Spleen (tissue), 11 donors: ENCODE results near the gene ST3GAL3. TPM values are rescaled to one million over a fixed set of nuclear protein-coding genes. Genes with fewer than 3 reads are reported as not detected.

Source experiments
- DNase-seq: peaks from one replicate; pipeline ENCODE4 v3.0.0-alpha.2; 2020
- H3K27ac ChIP-seq, 8 donors: fragments of 200-600 bp; sonication (generic) in 7 of 8; 1 replicate in 4 of 8; 2 replicates in 4 of 8; pipeline versions ENCODE4 v1.5.0 to v1.8.0; 2016 to 2021; ENCODE audit warnings: inconsistent platforms in 4 of 8, mild to moderate bottlenecking in 4 of 8, moderate library complexity in 1 of 8
- H3K27me3 ChIP-seq, 7 donors: fragments of 200-600 bp; sonication (generic) in 6 of 7; replicated peaks in 1 of 7; 1 replicate in 4 of 7; 2 replicates in 3 of 7; pipeline versions ENCODE4 v1.5.0 to v1.8.0; 2016 to 2021; ENCODE audit warnings: inconsistent platforms in 3 of 7, mild to moderate bottlenecking in 1 of 7
- H3K36me3 ChIP-seq, 6 donors: fragments of 200-600 bp; sonication (generic) in 5 of 6; 1 replicate in 4 of 6; 2 replicates in 2 of 6; pipeline versions ENCODE4 v1.5.0 to v1.8.0; 2016 to 2021; ENCODE audit warnings: inconsistent platforms in 2 of 6
- H3K4me1 ChIP-seq, 6 donors: fragments of 200-600 bp; sonication (generic) in 5 of 6; 1 replicate in 3 of 6; 2 replicates in 3 of 6; pipeline versions ENCODE4 v1.5.0 to v1.8.0; 2016 to 2021; ENCODE audit warnings: inconsistent platforms in 3 of 6
- H3K4me3 ChIP-seq, 8 donors: fragments of 200-600 bp; sonication (generic) in 7 of 8; 1 replicate in 4 of 8; 2 replicates in 4 of 8; pipeline versions ENCODE4 v1.5.0 to v1.8.0; 2016 to 2021; ENCODE audit warnings: inconsistent platforms in 4 of 8, mild to moderate bottlenecking in 4 of 8, moderate library complexity in 2 of 8
- H3K9me3 ChIP-seq, 8 donors: fragments of 200-600 bp; sonication (generic) in 7 of 8; 1 replicate in 4 of 8; 2 replicates in 4 of 8; pipeline versions ENCODE4 v1.5.0 to v1.8.0; 2016 to 2021; ENCODE audit warnings: inconsistent platforms in 4 of 8
- CTCF ChIP-seq, 11 experiments: fragments of 200-600 bp in 7 of 11; fragments of 450-650 bp in 4 of 11; sonication (generic) in 4 of 11; IDR thresholded peaks in 8 of 11; conservative IDR thresholded peaks in 3 of 11; 1 replicate in 7 of 11; 2 replicates in 4 of 11; pipeline versions ENCODE4 v1.4.0 to v1.8.0; 2016 to 2021; ENCODE audit warnings: antibody characterized with exemption in 11 of 11, inconsistent platforms in 4 of 11, mild to moderate bottlenecking in 1 of 11
- POLR2A ChIP-seq, 3 donors: fragments of 450-650 bp; IDR thresholded peaks; one replicate each; pipeline ENCODE4 v1.5.1; 2017; ENCODE audit warnings: antibody characterized with exemption in 3 of 3, mild to moderate bottlenecking in 1 of 3
- POLR2AphosphoS5 ChIP-seq, 3 donors: sonication (generic); formaldehyde crosslinking; IDR thresholded peaks; one replicate each; pipeline ENCODE4 v1.5.1; 2017; ENCODE audit warnings: antibody characterized with exemption in 3 of 3
- WGBS, 5 donors: extraction: QIAGEN DNeasy Blood & Tissue Kit in 3 of 5; methylation state at CpG; one replicate each; pipeline versions ENCODE4 v1.1.5 to v1.1.7; 2013 to 2018; 5-methylcytosine and 5-hydroxymethylcytosine counted together
- intact Hi-C: fragments of 100-400 bp; cut with DNase I; formaldehyde crosslinking; loops from one replicate; pipeline ENCODE4 v1.15.0; 2023; ENCODE audit warnings: low total_unique reads
- polyA plus RNA-seq, 3 donors: library from polyadenylated mRNA; stranded (reverse); fragments of 200-250 nt; gene quantifications; one replicate each; pipeline ENCODE4 v1.2.1, GENCODE V29; 2013
- total RNA-seq, 7 donors: library from RNA; depleted of rRNA in 3 of 7; stranded (reverse); fragments of >200 nt in 3 of 7; fragmentation: NEBNext Ultra II Directional in 4 of 7; extraction: Animal tissue kit (Norgen Biotek cat#: 25700) in 4 of 7; gene quantifications; one replicate each; pipeline versions ENCODE4 v1.1.0 to v1.2.1, GENCODE V29; 2016 to 2021
- donor health status: healthy with polysubstance abuse.
- donor health status: DM: no; HTN: no; CAD: no; lungs with moderate emphysema.
- donor health status: DM: no; HTN: no; CAD: no.
- donor health status: Bipolar disorder and iron deficiency.
- donor health status: healthy.
- donor health status: DM: no; HTN: no; CAD: no.
- donor health status: DM: yes; HTN: yes; CAD: no.

ST3GAL3 gene
- total and polyA plus RNA-seq, 10 donors, result 6.4 to 34.3 (median 21.0) TPM

- 74 to 82% (median 78%) methylated on average over 3 of the region's 3 CpGs for WGBS, 5 donors
- peaks cover 0 to 4% (median 0%) of the 10 kb centered on the region in 6 donors for H3K36me3 ChIP-seq
- H3K27ac ChIP-seq, result peak overlapping the region in 1 of 8 donors; percentile 53
- H3K4me1 ChIP-seq, result peaks cover 11 to 35% (median 20%) of the 10 kb centered on the region in 6 donors
- no peak for DNase-seq
- H3K9me3 ChIP-seq, result no peaks in the 10 kb centered on the region
- no peak overlapping the region for H3K4me3 ChIP-seq
- intact Hi-C loops, result loop anchor here (5.0 kb wide), 1 partner anchor 171 kb away; the partner anchor contains the start of gene ARTN
- TF ChIP-seq CTCF (IDR thresholded peaks at IDR 0.05 in 8 of 11, conservative IDR thresholded peaks at IDR 0.05 in 3 of 11) (no peak), POLR2AphosphoS5 (IDR thresholded peaks at IDR 0.05) (no peak), POLR2A (IDR thresholded peaks at IDR 0.05) (no peak)
- no peaks in the 10 kb centered on the region for H3K27me3 ChIP-seq
These were observed 53.5 kb downstream of the ST3GAL3 start for GRCh38 chr1:43760745-43761317.

- TF ChIP-seq CTCF (IDR thresholded peaks at IDR 0.05 in 8 of 11, conservative IDR thresholded peaks at IDR 0.05 in 3 of 11) (peak; percentile 44 to 89 (median 78)), POLR2A (IDR thresholded peaks at IDR 0.05) (no peak), POLR2AphosphoS5 (IDR thresholded peaks at IDR 0.05) (peak in 1 of 3 donors; percentile 20)
- Histone ChIP-seq H3K27ac (no peak overlapping the region), H3K9me3 (no peaks in the 10 kb centered on the region), H3K27me3 (no peaks in the 10 kb centered on the region), H3K4me3 (no peak overlapping the region), H3K36me3 (no peaks in the 10 kb centered on the region), H3K4me1 (peaks cover 11 to 45% (median 22%) of the 10 kb centered on the region in 6 donors)
- 1 to 12% (median 5%) methylated on average over 4 of the region's 4 CpGs for WGBS, 5 donors
- intact Hi-C loops, result loop anchor here (5.0 kb wide), 1 partner anchor 169 kb away; the partner anchor contains the start of gene ARTN
- no peak for DNase-seq
These were observed 56.2 kb downstream of the ST3GAL3 start for GRCh38 chr1:43763497-43763973.

- 80 to 94% (median 89%) methylated on average over 6 of the region's 6 CpGs for WGBS, 5 donors
- intact Hi-C loops, result loop anchor here (5.0 kb wide), 1 partner anchor 168 kb away; the partner anchor contains the start of gene ARTN
- DNase-seq, result no peak
These were observed 57.2 kb downstream of the ST3GAL3 start for GRCh38 chr1:43764581-43764980.

More at GRCh38 chr1:43764581-43764980, 57.2 kb downstream of the ST3GAL3 start:
- no peaks in the 10 kb centered on the region for H3K27me3 ChIP-seq
- TF ChIP-seq CTCF (IDR thresholded peaks at IDR 0.05 in 8 of 11, conservative IDR thresholded peaks at IDR 0.05 in 3 of 11) (no peak), POLR2A (IDR thresholded peaks at IDR 0.05) (no peak), POLR2AphosphoS5 (IDR thresholded peaks at IDR 0.05) (no peak)
- no peaks in the 10 kb centered on the region for H3K36me3 ChIP-seq
- H3K4me3 ChIP-seq, result no peak overlapping the region
- H3K27ac ChIP-seq, result no peak overlapping the region
- H3K4me1 ChIP-seq, result peaks cover 11 to 45% (median 22%) of the 10 kb centered on the region in 6 donors
- H3K9me3 ChIP-seq, result no peaks in the 10 kb centered on the region
